Activated T-helper 2 cell treated with anti-CD3 and anti-CD28 coated beads, Interferon-gamma antibody, Interleukin-2, Interleukin-4, amounts not matched to agents 10 μg/mL and 5 μg/mL and 100 μg/mL, durations not matched to agents 14 hours and 24 hours and 36 hours (primary cell): Measurements from ENCODE around the gene CMSS1. TPM values are rescaled to one million over a fixed set of nuclear protein-coding genes. Genes with fewer than 3 reads are reported as not detected.

Experiments
- total RNA-seq: library from RNA; stranded (reverse); gene quantifications from 2 replicates; pipeline ENCODE4 v1.2.3, GENCODE V29; 2022

CMSS1 gene
- total RNA-seq, 1 donor from 2014 or later: 138 TPM

Other genes with a start within 250 kb of the CMSS1 start
- not detected in 2 replicates for gene COL8A1, start 179.3 kb upstream of the CMSS1 start, total RNA-seq